Measurements from ENCODE around the gene GPR162.

Gene GPR162

DNA sequence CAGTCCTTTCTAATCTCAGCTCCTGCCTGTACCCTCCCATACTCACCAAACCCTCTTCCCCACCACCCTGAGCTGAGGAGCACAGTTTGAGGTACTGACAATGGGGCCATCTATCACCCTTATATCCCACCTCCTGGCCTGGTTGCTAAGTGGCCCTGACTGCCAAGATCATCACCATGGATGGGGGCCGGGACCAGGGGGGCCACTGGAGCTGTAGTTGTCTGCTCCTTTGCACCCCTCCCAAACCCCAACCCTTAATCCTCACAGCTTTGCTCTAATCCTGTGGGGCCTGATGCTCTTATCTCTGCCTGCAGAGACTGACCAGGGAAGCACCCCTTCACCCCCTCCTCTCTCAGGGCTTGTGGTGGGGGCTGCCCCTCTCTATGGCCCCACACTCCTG, 18.7 kb downstream of the GPR162 start:
- TF ChIP-seq, protein P1, sequence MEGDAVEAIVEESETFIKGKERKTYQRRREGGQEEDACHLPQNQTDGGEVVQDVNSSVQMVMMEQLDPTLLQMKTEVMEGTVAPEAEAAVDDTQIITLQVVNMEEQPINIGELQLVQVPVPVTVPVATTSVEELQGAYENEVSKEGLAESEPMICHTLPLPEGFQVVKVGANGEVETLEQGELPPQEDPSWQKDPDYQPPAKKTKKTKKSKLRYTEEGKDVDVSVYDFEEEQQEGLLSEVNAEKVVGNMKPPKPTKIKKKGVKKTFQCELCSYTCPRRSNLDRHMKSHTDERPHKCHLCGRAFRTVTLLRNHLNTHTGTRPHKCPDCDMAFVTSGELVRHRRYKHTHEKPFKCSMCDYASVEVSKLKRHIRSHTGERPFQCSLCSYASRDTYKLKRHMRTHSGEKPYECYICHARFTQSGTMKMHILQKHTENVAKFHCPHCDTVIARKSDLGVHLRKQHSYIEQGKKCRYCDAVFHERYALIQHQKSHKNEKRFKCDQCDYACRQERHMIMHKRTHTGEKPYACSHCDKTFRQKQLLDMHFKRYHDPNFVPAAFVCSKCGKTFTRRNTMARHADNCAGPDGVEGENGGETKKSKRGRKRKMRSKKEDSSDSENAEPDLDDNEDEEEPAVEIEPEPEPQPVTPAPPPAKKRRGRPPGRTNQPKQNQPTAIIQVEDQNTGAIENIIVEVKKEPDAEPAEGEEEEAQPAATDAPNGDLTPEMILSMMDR (IDR thresholded peaks at IDR 0.05; ENCODE audit: control insufficient read depth, insufficient read depth, low read depth, low read length, missing control alignments): no peak
- no peak for DNase-seq (ENCODE audit: low read depth)
- no peak overlapping the region for H3K4me3 ChIP-seq (ENCODE audit: control insufficient read depth, low read depth, low read length)

DNA sequence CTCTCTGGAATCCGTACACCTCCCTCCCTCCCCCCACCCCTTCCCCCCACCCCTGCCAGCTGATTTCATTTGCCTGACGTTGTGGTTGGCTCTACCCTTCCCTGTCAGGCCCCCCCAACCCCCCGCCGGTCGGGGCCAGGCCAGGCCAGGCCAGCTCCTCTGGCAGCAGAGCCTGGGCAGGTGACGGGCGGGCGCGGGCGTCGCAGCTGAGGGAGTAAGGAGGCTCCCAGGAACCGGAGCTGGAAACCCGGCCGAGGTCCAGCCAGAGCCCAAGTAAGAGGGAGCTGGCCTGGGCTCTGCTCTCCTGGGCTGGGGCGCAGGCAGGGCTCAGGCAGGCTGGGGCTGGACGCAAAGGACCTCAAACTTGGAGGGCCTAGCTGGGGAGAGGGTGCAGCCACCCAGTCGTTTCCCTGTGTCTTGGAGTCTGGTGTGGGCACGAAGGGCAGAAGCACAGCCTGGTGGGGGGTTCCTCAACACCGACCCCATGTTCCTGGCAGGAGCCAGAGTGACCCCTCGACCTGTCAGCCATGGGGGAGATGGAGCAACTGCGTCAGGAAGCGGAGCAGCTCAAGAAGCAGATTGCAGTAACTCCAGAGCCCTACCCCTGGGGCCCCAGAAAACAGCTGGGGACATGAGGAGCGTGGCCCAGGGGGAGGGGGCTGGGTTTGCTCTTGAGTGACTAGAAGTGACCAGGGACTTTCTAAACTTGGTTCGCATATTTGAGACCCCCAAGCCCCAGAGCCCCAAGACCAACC, 19.3 kb downstream of the GPR162 start, which contains the start of gene GNB3:
GNB3 (plus strand) TSS at position 165 of the 755 bp plus-strand sequence; CDS start at position 528, 363 bp downstream.
- no peak within 1 kb of the TSS for H3K4me3 ChIP-seq (ENCODE audit: control insufficient read depth, low read depth, low read length)
- TF ChIP-seq, protein P1 (IDR thresholded peaks at IDR 0.05; ENCODE audit: control insufficient read depth, insufficient read depth, low read depth, low read length, missing control alignments): no peak
- DNase-seq (ENCODE audit: low read depth): no peak

DNA sequence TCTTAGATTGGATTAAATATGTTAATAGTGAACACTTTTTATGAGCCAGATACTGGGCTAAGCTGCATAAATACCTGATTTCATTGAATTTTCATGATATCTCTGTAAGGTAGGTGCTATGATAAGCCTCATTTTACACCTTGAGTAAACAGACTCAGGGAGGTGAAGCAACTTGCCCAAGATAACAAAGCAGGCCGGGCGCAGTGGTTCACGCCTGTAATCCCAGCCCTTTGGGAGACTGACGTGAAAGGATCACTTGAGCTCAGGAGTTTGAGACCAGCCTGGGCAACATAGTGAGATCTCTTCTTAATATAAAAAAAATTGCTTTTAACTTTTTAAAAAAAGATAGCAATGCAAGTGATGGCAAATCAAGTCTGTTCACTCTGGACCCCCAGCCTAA, 20.5 kb downstream of the GPR162 start:
- TF ChIP-seq, protein P1 (IDR thresholded peaks at IDR 0.05; ENCODE audit: control insufficient read depth, insufficient read depth, low read depth, low read length, missing control alignments): no peak
- H3K4me3 ChIP-seq (ENCODE audit: control insufficient read depth, low read depth, low read length): no peak overlapping the region
- DNase-seq (ENCODE audit: low read depth): no peak

- H3K4me3 ChIP-seq (ENCODE audit: control insufficient read depth, low read depth, low read length): no peak overlapping the region
- TF ChIP-seq, protein P1 (IDR thresholded peaks at IDR 0.05; ENCODE audit: control insufficient read depth, insufficient read depth, low read depth, low read length, missing control alignments): no peak
- DNase-seq (ENCODE audit: low read depth): no peak
Measured at GRCh38 chr12:6843118-6843902, 21.7 kb downstream of the GPR162 start.

DNA sequence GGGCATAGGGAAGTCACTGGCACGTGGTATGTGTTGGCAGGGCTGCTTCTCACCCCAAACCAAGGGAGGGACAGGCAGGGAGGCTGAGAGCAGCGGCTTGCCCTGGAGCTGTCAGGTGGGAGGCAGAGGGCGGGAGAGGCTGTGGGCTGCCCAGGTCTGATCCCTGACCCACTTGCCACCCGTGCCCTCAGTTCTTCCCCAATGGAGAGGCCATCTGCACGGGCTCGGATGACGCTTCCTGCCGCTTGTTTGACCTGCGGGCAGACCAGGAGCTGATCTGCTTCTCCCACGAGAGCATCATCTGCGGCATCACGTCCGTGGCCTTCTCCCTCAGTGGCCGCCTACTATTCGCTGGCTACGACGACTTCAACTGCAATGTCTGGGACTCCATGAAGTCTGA, 23.8 kb downstream of the GPR162 start:
- no peak overlapping the region for H3K4me3 ChIP-seq (ENCODE audit: control insufficient read depth, low read depth, low read length)
- DNase-seq (ENCODE audit: low read depth): no peak
- TF ChIP-seq, protein P1 (IDR thresholded peaks at IDR 0.05; ENCODE audit: control insufficient read depth, insufficient read depth, low read depth, low read length, missing control alignments): no peak

DNA sequence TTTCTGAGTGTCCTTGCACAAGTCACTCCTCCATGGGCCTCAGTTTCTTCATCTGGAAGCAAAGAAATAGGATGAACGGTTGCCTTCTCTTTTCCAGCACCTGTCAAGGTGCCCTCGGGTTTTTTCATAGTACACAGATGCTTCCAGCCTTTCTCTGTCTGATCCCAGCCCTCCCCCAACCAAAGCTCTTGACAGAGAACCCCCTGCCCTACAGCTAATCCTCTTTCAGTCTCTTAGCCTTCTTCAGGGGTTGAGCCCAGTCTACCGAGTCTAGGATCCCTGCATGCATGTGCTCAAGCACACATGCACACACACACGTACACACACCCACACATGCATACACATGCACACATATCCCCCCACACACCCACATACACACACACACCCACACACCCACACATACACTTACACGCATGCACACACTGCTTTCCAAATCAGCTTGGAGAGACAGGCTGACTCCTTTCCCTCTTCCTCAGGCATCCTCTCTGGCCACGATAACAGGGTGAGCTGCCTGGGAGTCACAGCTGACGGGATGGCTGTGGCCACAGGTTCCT, 24.8 kb downstream of the GPR162 start:
- TF ChIP-seq, protein P1 (IDR thresholded peaks at IDR 0.05; ENCODE audit: control insufficient read depth, insufficient read depth, low read depth, low read length, missing control alignments): no peak
- H3K4me3 ChIP-seq (ENCODE audit: control insufficient read depth, low read depth, low read length): no peak overlapping the region
- DNase-seq (ENCODE audit: low read depth): no peak
